HEK293 (cell line): ENCODE results near the gene MVB12B.

Source experiments
- KLF16 ChIP-seq: fragments of 450-650 bp; formaldehyde crosslinking; IDR thresholded peaks from 2 replicates; pipeline ENCODE4 v1.5.1; 2017; ENCODE audit warnings: missing biosample characterization, missing genetic modification characterization
- TCF7L2 ChIP-seq: IDR thresholded peaks from 2 replicates; pipeline ENCODE4 v1.6.1; 2011; ENCODE audit warnings: low read depth, mild to moderate bottlenecking, inconsistent platforms, low read length, moderate library complexity, borderline replicate concordance
- YY1 ChIP-seq: fragments of 450-650 bp; formaldehyde crosslinking; IDR thresholded peaks from 2 replicates; pipeline ENCODE4 v1.5.1; 2018; ENCODE audit warnings: missing biosample characterization, missing genetic modification characterization
- ZBTB8A ChIP-seq: fragments of 450-650 bp; formaldehyde crosslinking; IDR thresholded peaks from 2 replicates; pipeline ENCODE4 v1.5.1; 2016; ENCODE audit warnings: missing biosample characterization, missing genetic modification characterization
- ZNF121 ChIP-seq: fragments of 450-650 bp; formaldehyde crosslinking; IDR thresholded peaks from 2 replicates; pipeline ENCODE4 v1.5.1; 2016; ENCODE audit warnings: missing biosample characterization, missing genetic modification characterization
- ZNF366 ChIP-seq: fragments of 450-650 bp; formaldehyde crosslinking; conservative IDR thresholded peaks from 2 replicates; pipeline ENCODE4 v1.5.1; 2016; ENCODE audit warnings: missing biosample characterization, missing genetic modification characterization
- ZNF544 ChIP-seq: fragments of 450-650 bp; formaldehyde crosslinking; IDR thresholded peaks from 2 replicates; pipeline ENCODE4 v1.5.0; 2017; ENCODE audit warnings: missing biosample characterization, missing genetic modification characterization
- TF ChIP-seq, protein P1 (sequence below): sonication (generic); formaldehyde crosslinking; IDR thresholded peaks from 2 replicates; pipeline ENCODE4 v1.8.1; 2022; ENCODE audit warnings: mild to moderate bottlenecking, moderate library complexity, missing genetic modification reagents
- TF ChIP-seq, protein P2 (sequence below): fragments of 450-650 bp; formaldehyde crosslinking; IDR thresholded peaks from 2 replicates; pipeline ENCODE4 v1.5.1; 2016; ENCODE audit warnings: missing biosample characterization, missing genetic modification characterization

DNA sequence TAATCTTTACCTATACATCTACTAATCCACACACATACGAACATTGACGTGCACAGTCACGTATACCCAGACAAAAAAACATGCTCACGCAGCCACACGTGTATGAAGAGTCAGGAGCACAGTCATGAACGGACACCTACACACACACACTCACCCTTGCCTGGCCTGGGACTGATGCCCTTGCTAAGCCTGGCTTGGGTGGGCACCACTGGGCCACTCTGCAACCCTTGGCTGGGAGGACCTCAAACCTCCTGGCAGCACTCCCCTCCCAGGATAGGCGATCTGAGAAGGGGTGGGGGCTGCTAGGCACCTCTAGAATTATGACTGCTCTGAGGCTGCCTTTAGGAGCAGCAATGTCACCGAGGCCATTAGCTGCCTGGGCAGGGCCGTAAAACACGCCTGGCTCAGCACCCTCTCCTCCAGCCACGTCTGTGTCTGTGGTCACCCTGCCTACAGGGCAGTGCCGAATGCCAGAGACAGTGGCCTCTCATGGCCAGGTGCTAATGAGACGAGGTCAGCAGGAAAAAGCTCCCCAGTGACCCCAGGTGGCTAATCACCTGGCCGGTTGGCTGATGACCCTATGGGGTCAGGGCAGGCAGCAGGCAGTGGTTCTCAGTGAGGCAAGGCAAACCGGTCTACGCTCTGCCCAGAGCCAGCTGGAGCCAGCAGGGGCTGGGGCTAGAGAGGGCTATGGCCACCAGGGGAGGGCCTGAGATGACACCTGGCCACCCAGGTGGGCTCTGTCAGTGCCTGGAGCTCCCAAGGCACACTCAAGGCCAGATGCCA is 33.7 kb upstream of the MVB12B start:
- TF ChIP-seq TCF7L2 (no peak), ZNF544 (no peak), YY1 (no peak), ZNF121 (tag by site-specific recombination) (no peak), KLF16 (no peak), ZBTB8A (no peak), ZNF366 (no peak)
- TF ChIP-seq, protein P1, sequence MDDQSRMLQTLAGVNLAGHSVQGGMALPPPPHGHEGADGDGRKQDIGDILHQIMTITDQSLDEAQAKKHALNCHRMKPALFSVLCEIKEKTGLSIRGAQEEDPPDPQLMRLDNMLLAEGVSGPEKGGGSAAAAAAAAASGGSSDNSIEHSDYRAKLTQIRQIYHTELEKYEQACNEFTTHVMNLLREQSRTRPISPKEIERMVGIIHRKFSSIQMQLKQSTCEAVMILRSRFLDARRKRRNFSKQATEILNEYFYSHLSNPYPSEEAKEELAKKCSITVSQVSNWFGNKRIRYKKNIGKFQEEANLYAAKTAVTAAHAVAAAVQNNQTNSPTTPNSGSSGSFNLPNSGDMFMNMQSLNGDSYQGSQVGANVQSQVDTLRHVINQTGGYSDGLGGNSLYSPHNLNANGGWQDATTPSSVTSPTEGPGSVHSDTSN = no peak
- TF ChIP-seq, protein P2, sequence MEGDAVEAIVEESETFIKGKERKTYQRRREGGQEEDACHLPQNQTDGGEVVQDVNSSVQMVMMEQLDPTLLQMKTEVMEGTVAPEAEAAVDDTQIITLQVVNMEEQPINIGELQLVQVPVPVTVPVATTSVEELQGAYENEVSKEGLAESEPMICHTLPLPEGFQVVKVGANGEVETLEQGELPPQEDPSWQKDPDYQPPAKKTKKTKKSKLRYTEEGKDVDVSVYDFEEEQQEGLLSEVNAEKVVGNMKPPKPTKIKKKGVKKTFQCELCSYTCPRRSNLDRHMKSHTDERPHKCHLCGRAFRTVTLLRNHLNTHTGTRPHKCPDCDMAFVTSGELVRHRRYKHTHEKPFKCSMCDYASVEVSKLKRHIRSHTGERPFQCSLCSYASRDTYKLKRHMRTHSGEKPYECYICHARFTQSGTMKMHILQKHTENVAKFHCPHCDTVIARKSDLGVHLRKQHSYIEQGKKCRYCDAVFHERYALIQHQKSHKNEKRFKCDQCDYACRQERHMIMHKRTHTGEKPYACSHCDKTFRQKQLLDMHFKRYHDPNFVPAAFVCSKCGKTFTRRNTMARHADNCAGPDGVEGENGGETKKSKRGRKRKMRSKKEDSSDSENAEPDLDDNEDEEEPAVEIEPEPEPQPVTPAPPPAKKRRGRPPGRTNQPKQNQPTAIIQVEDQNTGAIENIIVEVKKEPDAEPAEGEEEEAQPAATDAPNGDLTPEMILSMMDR (tag by site-specific recombination) = no peak
